Heart left ventricle (tissue), 13 donors: ENCODE data around the gene ACOXL.

Source experiments
- CTCF ChIP-seq, 12 donors: fragments of 200-600 bp; sonication (generic) in 4 of 12; IDR thresholded peaks; one replicate each; pipeline versions ENCODE4 v1.5.0 to v1.8.0; 2018 to 2022; ENCODE audit warnings: antibody characterized with exemption in 12 of 12, mild to moderate bottlenecking in 5 of 12
- POLR2A ChIP-seq, 2 donors: fragments of 450-650 bp; IDR thresholded peaks; one replicate each; pipeline ENCODE4 v1.6.1; 2017; ENCODE audit warnings: antibody characterized with exemption in 2 of 2, mild to moderate bottlenecking in 2 of 2, moderate library complexity in 2 of 2
- donor health status: ischemic (EF 13 %, LVEDD 7.1; RV severe dilation, severe dysfunction).
- donor health status: DM: no; HTN: yes; CAD: no.
- donor health status: DM: no; HTN: no; CAD: no.
- donor health status: ischemic (EF 25% LVEDD 6.9; RV normal size, moderate dysfunction).
- donor health status: ischemic (EF 25% LVEDD 5.7; RV mildly dilated, moderate dysfunction).
- donor health status: ischemic (EF 35%, LVEDD 5.7; RV mildly dilated, moderate dysfunction).
- donor health status: nonischemic (EF 11% LVEDD 7.7; RV severe dilation, severe dysfunction).
- donor health status: DM: yes; HTN: yes; CAD: no.
- donor health status: PGD.
- donor health status: ischemic (EF 29% LVEDD 5.4; RV normal size, mild dysfunction).
- donor health status: nonischemic (EF 23%, LVEDD 6.1; RV moderate dilation, normal function).

GRCh38 chr2:111167076-111167862 lies 434.9 kb downstream of the ACOXL start:
- TF ChIP-seq POLR2A (IDR thresholded peaks at IDR 0.05), result no peak
- TF ChIP-seq CTCF (IDR thresholded peaks at IDR 0.05), result no peak
